Measurements from ENCODE around the gene MSL1. TPM values are rescaled to one million over a fixed set of nuclear protein-coding genes. Genes with fewer than 3 reads are reported as not detected.

The MSL1 gene
- total and polyA plus RNA-seq, 9 of the 15 experiments (the other 6 are each of a cell fraction or from before 2014, with no cell fraction given): 13.8 to 120 (median 61.9) TPM

GRCh38 chr17:40122999-40123810 is 1.4 kb downstream of the MSL1 start (continued):
- TF ChIP-seq CREB3L1 (IDR thresholded peaks at IDR 0.05; ENCODE audit: borderline replicate concordance, low read depth) (peak; percentile 51; the same call in 1 of the 2 replicates), SMC3 (conservative IDR thresholded peaks at IDR 0.05; ENCODE audit: insufficient read depth, low read depth, low read length) (no peak), ZNF318 (IDR thresholded peaks at IDR 0.05; ENCODE audit: borderline replicate concordance in 1 of 2, low read depth in 1 of 2) (no peak), NBN (IDR thresholded peaks at IDR 0.05; ENCODE audit: low read depth) (0 out of 2 replicates have a peak, but pooled peaks have one; percentile 56), HLTF (IDR thresholded peaks at IDR 0.05) (peak; percentile 76; the same call in 1 of the 2 replicates), ELF2 (CRISPR knock-in tag; IDR thresholded peaks at IDR 0.05) (no peak), ZNF282 (CRISPR knock-in tag; IDR thresholded peaks at IDR 0.05) (no peak), ZNF696 (CRISPR knock-in tag; conservative IDR thresholded peaks at IDR 0.05) (no peak), HDGF (IDR thresholded peaks at IDR 0.05) (0 out of 2 replicates have a peak, but pooled peaks have one; percentile 59), FOXM1 (IDR thresholded peaks at IDR 0.05; ENCODE audit: low read depth) (peak; percentile 86), FOXM1 (CRISPR knock-in tag; IDR thresholded peaks at IDR 0.05; ENCODE audit: low read depth) (no peak), TAF9B (IDR thresholded peaks at IDR 0.05; ENCODE audit: partially characterized antibody) (peak; percentile 40), RBM14 (IDR thresholded peaks at IDR 0.05; ENCODE audit: borderline replicate concordance, insufficient read depth, low read depth, low read length) (0 out of 2 replicates have a peak, but pooled peaks have one; percentile 43), RBM15 (IDR thresholded peaks at IDR 0.05; ENCODE audit: insufficient read depth, low read length) (no peak), ARID2 (IDR thresholded peaks at IDR 0.05) (peak; percentile 54), ZNF239 (CRISPR knock-in tag; IDR thresholded peaks at IDR 0.05) (no peak), CCNT2 (IDR thresholded peaks at IDR 0.05; ENCODE audit: borderline replicate concordance, extremely low read depth, insufficient read length, low read depth, low read length) (no peak), FOXK2 (conservative IDR thresholded peaks at IDR 0.05 in 1 of 2, IDR thresholded peaks at IDR 0.05 in 1 of 2; ENCODE audit: low read depth in 2 of 2) (no peak)
